Activated CD8-positive, alpha-beta memory T cell treated with anti-CD3 and anti-CD28 coated beads for 36 hours (primary cell): ENCODE measurements around the gene POTEB2. TPM values are rescaled to one million over a fixed set of nuclear protein-coding genes. Genes with fewer than 3 reads are reported as not detected.
"Not testable (repeated sequence)": the region's sequence is repeated elsewhere in the genome, so short reads cannot be mapped to it uniquely, and the experiment has no call there.

Experiments used
- CTCF ChIA-PET: fragments of 350-600 bp; sonication (Branson Sonifier 250); formaldehyde crosslinking; loops from one replicate; lab custom pipeline; 2021; ENCODE audit warnings: antibody characterized with exemption; lab: Charles Lee
- POLR2A ChIA-PET: fragments of 350-600 bp; sonication (Branson Sonifier 250); formaldehyde crosslinking; loops from one replicate; lab custom pipeline; 2021; ENCODE audit warnings: antibody characterized with exemption; lab: Charles Lee
- total RNA-seq, 2 experiments: library from RNA; stranded (reverse); gene quantifications; one replicate each; pipeline ENCODE4 v1.2.3, GENCODE V29; 2021

The POTEB2 gene
- total RNA-seq: not detected

DNA sequence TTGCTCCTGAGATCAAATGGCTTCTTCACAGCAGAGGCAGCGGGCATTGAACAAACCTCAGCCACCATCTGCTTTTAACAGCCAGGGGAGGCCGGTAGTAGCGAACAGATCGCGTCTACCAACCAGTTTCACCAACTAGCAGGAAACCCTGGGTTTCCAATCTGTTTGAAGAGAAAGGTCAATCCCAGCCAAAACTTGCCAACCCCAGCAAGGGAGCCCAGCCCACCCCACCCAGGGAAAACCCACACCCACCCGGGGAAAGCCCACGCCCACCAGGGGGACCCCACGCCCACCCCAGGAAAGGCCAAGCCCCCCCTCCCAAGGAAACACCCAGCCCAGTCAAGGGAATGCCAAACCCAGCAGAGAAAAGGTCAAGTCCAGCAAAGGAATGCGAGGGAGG lies at the start of gene POTEB2:
TSS of gene POTEB2 (minus strand) at position 101 of the 400 bp plus-strand sequence. CDS start at position 68, 33 bp downstream.
- POLR2A ChIA-PET, CTCF ChIA-PET: not testable (repeated sequence)

DNA sequence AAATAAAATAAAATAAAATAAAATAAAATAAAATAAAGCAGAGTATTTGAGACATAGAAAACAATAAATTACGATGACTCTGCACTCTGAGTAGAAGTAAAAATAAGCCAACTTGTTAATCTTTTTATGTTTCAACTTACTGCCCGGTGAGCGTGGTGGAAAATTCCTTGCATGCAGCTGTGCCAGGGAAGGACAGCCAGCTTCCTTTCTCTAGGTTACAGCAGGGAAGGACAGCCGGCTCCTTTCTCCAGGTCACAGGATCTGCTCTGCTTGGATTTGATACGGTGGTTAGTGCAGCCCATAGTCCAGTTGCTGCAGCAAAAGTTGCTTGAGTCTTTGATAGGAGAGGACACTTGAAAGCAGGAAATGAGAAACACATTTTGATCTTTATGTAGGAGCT lies 13.8 kb upstream of the POTEB2 start:
- CTCF ChIA-PET, POLR2A ChIA-PET: not testable (repeated sequence)

GRCh38 chr15:20878464-20878863 lies 12.3 kb upstream of the POTEB2 start:
- CTCF ChIA-PET, POLR2A ChIA-PET: not testable (repeated sequence)

- POLR2A ChIA-PET, CTCF ChIA-PET: not testable (repeated sequence)
These were observed 11.7 kb upstream of the POTEB2 start for GRCh38 chr15:20877819-20878218.
